OCI-LY7 (cell line): Measurements from ENCODE around the gene GLB1L3.

Experiments
- EZH2phosphoT487 ChIP-seq: fragments of 200-600 bp; sonication (generic); IDR thresholded peaks from 2 replicates; pipeline ENCODE4 v1.6.1; 2018; ENCODE audit warnings: low read depth, borderline replicate concordance, mild to moderate bottlenecking, mixed run types, antibody characterized with exemption, low read length, moderate library complexity, mixed read lengths
- TF ChIP-seq, protein P1 (sequence below): fragments of 200-600 bp; sonication (generic); conservative IDR thresholded peaks from 2 replicates; pipeline ENCODE4 v1.5.1; 2014; ENCODE audit warnings: mild to moderate bottlenecking, antibody characterized with exemption, low read length, moderate library complexity, mixed read lengths

DNA sequence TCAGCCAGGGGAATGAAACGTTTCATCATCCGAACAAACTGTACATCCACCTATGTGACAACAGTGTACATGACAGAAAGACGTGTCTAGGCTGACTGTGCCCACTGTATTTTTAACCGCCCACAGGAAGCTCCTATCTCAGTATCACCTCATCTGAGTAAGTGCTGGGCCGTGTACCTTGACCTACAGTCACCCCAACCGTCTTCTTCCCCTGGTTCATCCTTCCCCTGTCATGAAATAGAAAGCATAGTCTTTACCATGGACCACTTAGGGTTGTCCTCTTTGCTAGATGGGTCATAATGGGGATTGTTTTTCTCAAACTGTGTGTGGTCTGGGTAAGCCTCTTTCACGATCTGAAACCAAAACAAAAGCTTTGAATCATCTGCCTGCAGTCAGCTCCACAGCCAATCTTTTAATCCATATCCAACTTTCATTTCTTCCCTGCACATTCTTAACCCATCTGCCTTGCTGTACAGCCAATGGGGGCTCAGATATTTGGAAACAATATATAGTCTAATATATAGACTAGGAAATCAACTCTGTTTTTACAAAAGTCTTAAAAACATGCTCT lies 27.2 kb upstream of the GLB1L3 start:
- TF ChIP-seq, protein P1, sequence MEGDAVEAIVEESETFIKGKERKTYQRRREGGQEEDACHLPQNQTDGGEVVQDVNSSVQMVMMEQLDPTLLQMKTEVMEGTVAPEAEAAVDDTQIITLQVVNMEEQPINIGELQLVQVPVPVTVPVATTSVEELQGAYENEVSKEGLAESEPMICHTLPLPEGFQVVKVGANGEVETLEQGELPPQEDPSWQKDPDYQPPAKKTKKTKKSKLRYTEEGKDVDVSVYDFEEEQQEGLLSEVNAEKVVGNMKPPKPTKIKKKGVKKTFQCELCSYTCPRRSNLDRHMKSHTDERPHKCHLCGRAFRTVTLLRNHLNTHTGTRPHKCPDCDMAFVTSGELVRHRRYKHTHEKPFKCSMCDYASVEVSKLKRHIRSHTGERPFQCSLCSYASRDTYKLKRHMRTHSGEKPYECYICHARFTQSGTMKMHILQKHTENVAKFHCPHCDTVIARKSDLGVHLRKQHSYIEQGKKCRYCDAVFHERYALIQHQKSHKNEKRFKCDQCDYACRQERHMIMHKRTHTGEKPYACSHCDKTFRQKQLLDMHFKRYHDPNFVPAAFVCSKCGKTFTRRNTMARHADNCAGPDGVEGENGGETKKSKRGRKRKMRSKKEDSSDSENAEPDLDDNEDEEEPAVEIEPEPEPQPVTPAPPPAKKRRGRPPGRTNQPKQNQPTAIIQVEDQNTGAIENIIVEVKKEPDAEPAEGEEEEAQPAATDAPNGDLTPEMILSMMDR, result no peak
- TF ChIP-seq EZH2phosphoT487, result no peak
